GM12865 (cell line): Measurements from ENCODE around the gene HOXC10.

ENCODE experiments used
- DNase-seq: peaks from one replicate; pipeline ENCODE4 v3.0.0; 2010; ENCODE audit warnings: low read depth
- H3K4me3 ChIP-seq: 2 replicates; pipeline ENCODE4 v1.5.1; 2011; ENCODE audit warnings: mild to moderate bottlenecking, low read depth, low read length, control low read depth
- TF ChIP-seq, protein P1 (sequence below): IDR thresholded peaks from 2 replicates; pipeline ENCODE4 v1.5.1; 2011; ENCODE audit warnings: low read length, control low read depth, low read depth, inconsistent platforms; ENCODE audit not compliant: insufficient read depth; ENCODE audit errors: missing control alignments

HOXC10 gene

DNA sequence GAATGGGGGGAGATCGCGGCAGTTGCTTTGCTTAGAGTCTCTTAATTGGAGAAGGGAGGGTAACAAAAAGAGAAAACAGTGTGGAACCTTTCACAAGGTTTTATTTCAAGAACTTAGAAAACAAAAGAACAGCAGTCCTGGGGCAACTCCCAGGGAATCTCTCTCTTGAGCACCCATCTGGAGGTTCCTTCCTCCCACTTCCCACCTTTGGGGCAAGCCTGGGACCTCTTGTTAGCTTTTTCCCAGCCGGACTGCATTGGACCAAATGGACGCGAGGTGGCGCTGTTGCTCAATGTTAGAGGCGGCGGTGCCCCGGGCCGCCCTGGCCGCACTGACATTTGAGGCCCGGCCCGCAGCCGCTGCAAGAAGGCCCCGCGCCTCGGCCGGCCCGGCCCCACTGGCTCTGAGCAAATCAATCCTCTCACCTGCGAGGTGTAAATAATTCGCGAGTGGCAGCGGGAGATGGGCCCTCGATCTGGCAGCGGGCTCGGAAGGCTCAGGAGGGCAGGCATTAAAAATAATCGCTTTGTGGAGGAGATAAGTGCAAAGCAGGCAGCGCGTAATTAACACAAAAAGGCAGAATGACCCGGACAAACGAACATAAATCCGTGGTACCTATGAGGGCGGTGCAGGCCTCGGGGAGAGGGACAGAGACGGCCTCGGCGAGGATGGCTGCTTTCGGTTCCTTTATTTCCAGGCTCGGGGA, 21.1 kb downstream of the HOXC10 start:
- TF ChIP-seq, protein P1, sequence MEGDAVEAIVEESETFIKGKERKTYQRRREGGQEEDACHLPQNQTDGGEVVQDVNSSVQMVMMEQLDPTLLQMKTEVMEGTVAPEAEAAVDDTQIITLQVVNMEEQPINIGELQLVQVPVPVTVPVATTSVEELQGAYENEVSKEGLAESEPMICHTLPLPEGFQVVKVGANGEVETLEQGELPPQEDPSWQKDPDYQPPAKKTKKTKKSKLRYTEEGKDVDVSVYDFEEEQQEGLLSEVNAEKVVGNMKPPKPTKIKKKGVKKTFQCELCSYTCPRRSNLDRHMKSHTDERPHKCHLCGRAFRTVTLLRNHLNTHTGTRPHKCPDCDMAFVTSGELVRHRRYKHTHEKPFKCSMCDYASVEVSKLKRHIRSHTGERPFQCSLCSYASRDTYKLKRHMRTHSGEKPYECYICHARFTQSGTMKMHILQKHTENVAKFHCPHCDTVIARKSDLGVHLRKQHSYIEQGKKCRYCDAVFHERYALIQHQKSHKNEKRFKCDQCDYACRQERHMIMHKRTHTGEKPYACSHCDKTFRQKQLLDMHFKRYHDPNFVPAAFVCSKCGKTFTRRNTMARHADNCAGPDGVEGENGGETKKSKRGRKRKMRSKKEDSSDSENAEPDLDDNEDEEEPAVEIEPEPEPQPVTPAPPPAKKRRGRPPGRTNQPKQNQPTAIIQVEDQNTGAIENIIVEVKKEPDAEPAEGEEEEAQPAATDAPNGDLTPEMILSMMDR: peak; percentile 81
- peak overlapping the region; percentile 17 for H3K4me3 ChIP-seq
- peak; percentile 80 for DNase-seq

DNA sequence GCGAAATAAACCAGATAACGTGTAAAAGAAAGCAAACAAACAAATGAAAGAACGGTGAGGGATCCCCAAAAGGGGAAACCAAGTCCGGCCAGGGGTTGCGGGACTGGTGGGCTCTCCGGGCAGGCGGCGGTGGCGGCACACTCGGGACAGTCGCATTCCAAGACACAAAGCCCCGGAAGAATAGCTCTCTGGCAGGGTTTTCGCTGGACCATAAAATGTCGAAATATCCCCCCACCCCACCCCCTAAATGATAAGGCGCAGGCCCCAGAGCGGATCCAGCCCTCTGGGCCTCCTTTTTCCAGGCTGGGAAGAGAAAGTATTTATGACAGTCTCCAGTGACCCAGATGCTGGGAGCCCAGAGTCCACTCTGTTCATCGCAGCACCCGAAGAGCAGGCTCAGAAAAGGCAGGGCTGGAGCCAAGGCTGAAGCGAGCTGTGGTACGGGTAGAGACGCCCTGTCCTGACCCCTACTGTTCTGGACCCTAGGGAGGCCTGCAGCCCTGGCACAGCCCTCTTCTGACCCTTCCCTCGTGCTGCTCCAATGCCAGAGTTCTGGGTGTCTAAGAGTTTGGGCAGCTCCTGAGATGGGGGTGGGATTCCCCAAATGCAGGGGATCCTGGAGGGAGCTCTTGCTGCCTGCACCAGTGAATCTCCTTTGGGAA, 21.7 kb downstream of the HOXC10 start:
- no peak for DNase-seq
- peak overlapping the region; percentile 17; the same call in 1 of the 2 replicates for H3K4me3 ChIP-seq
- TF ChIP-seq, protein P1: no peak

DNA sequence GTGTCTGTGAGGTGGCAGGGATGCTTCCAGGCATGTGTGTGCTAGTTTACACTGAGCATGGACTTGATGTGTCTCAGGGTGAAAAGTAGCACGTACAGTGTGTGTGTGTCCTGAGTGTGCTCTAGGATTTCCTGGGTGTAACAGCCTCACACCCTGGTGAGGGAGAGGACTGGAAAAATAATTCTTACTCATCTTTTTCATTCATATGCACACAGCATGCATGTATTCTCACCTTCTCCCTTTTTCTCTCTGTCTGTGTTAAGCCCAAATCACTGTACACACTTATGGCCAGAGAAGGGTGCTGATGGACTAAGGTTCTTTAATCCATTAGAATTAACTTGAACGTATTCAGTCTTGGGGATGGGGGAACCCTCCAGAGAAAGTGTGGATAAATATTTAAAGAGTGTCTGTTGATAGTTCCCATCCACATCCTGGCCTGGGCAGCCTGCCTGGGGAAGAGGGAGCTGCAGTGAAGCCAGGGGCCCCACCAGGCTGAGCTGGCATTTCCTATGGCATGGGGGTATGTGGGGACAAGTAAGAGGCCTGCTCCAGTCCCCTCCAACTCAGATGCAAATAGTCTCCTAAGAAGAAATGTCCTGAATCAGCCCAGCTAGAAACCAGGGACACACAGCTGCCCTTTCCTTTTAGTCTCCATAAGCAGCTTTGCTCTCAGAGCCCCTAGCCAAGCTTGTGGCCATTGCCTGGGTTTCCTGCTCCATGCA, 22.8 kb downstream of the HOXC10 start:
- no peak overlapping the region for H3K4me3 ChIP-seq
- TF ChIP-seq, protein P1: no peak
- no peak for DNase-seq

DNA sequence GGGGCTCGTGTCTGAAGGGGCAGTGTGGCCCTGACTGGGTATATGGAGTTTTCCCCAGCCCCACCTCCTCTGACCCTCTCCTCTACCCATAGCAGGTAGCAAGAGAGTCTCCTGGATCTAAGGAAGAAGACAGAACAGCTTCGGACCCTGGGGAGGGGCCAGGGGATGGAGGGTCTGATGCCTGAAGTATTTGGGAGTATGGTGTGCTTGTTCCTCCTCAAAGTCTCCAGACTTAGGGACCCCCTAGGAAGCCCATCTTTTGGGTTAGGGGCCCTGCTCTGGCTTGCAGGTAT, 23.3 kb downstream of the HOXC10 start:
- TF ChIP-seq, protein P1: no peak
- H3K4me3 ChIP-seq: no peak overlapping the region
- no peak for DNase-seq

DNA sequence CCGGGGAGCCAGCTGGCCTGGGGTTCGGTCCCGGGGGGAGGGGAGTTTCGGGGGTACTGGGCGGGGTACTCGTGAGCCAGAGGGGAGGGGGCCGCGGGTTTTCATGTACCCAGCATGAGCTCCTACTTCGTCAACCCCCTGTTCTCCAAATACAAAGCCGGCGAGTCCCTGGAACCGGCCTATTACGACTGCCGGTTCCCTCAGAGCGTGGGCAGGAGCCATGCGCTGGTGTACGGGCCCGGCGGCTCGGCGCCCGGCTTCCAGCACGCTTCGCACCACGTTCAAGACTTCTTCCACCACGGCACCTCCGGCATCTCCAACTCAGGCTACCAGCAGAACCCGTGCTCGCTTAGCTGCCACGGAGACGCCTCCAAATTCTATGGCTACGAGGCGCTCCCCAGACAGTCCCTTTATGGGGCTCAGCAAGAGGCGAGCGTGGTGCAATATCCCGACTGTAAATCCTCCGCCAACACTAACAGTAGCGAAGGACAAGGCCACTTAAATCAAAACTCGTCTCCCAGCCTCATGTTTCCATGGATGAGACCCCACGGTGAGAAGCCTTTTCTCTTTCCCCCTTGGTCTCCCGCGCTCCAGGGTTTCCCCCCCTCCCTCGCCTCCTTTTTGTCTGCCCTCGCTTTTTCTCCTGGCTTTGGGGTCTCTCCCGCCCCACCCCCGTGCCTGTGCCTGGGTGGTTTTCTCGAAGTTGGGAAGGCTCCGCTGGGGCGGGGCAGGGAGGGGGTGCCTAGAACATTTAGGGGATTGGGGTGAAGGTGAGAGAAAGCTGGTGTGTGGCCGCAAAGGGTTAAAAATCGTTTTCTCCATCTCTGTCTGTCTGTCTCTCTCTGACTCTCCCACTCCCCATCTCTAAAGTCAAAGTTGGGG, 24.5 kb downstream of the HOXC10 start:
- no peak overlapping the region for H3K4me3 ChIP-seq
- no peak for DNase-seq
- TF ChIP-seq, protein P1: no peak
